Measurements from ENCODE around the gene GAS7.

The GAS7 gene

GRCh38 chr17:10136258-10136981, 62.0 kb downstream of the GAS7 start:
- no peak for DNase-seq

GRCh38 chr17:10135539-10136257, 62.7 kb downstream of the GAS7 start:
- DNase-seq: peak in 1 of 51 donors; percentile 40

- DNase-seq: no peak
Measured at GRCh38 chr17:10130677-10131076, 67.7 kb downstream of the GAS7 start.

- DNase-seq: no peak
Measured at GRCh38 chr17:10130263-10130662, 68.1 kb downstream of the GAS7 start.

GRCh38 chr17:10127819-10128425, 70.5 kb downstream of the GAS7 start:
- peak in 23 of 51 donors; percentile 16 to 58 (median 34) for DNase-seq

- DNase-seq: no peak
Measured at GRCh38 chr17:10126616-10127501, 71.5 kb downstream of the GAS7 start.

GRCh38 chr17:10126276-10126615, 72.2 kb downstream of the GAS7 start:
- DNase-seq: no peak

- DNase-seq: no peak
Measured at GRCh38 chr17:10125531-10126275, 72.7 kb downstream of the GAS7 start.

- no peak for DNase-seq
Measured at GRCh38 chr17:10123093-10123492, 75.3 kb downstream of the GAS7 start.

GRCh38 chr17:10121971-10122707, 76.3 kb downstream of the GAS7 start:
- no peak for DNase-seq

GRCh38 chr17:10120749-10121148, 77.7 kb downstream of the GAS7 start:
- no peak for DNase-seq

GRCh38 chr17:10120109-10120485, 78.3 kb downstream of the GAS7 start:
- DNase-seq: peak in 2 of 51 donors; percentile 18 to 20

- peak in 3 of 51 donors; percentile 11 to 19 (median 11) for DNase-seq
Measured at GRCh38 chr17:10119203-10120108, 79.0 kb downstream of the GAS7 start.

- no peak for DNase-seq
Measured at GRCh38 chr17:10118788-10119130, 79.6 kb downstream of the GAS7 start.

GRCh38 chr17:10117581-10118001, 80.8 kb downstream of the GAS7 start:
- DNase-seq: peak in 32 of 51 donors; percentile 11 to 79 (median 41)

GRCh38 chr17:10116753-10117420, 81.5 kb downstream of the GAS7 start:
- no peak for DNase-seq

- DNase-seq: no peak
Measured at GRCh38 chr17:10116267-10116666, 82.1 kb downstream of the GAS7 start.

GRCh38 chr17:10115536-10115932, 82.9 kb downstream of the GAS7 start:
- no peak for DNase-seq

All from hypothalamus (tissue), 51 donors.